ENCODE measurements around the gene RPP38.

GRCh38 chr10:15099886-15100285, 2.7 kb downstream of the RPP38 start:
- TF ChIP-seq CTCF (conservative IDR thresholded peaks at IDR 0.05; ENCODE audit: low read depth, low read length) (no peak), NFE2L2 (IDR thresholded peaks at IDR 0.05; ENCODE audit: low read depth, low read length) (no peak), BHLHE40 (IDR thresholded peaks at IDR 0.05; ENCODE audit: low read depth, low read length) (no peak), RFX5 (IDR thresholded peaks at IDR 0.05; ENCODE audit: low read depth, low read length) (no peak), POLR2A (IDR thresholded peaks at IDR 0.05; ENCODE audit: low read depth, low read length) (no peak), MAFK (IDR thresholded peaks at IDR 0.05; ENCODE audit: low read depth, low read length) (no peak), MAZ (IDR thresholded peaks at IDR 0.05; ENCODE audit: borderline replicate concordance, low read depth, low read length) (no peak), CHD1 (IDR thresholded peaks at IDR 0.05; ENCODE audit: low read depth, low read length) (no peak), CEBPB (IDR thresholded peaks at IDR 0.05; ENCODE audit: low read depth, low read length) (no peak), MXI1 (IDR thresholded peaks at IDR 0.05; ENCODE audit: borderline replicate concordance, low read depth, low read length) (no peak), FOS (IDR thresholded peaks at IDR 0.05; ENCODE audit: low read depth, low read length) (no peak), RAD21 (IDR thresholded peaks at IDR 0.05; ENCODE audit: low read length) (no peak), SMC3 (IDR thresholded peaks at IDR 0.05; ENCODE audit: low read depth, low read length) (no peak), USF2 (IDR thresholded peaks at IDR 0.05; ENCODE audit: low read depth, low read length) (no peak)
